Progenitor cell of endocrine pancreas (in vitro differentiated cells): Measurements from ENCODE around the gene DEFB132. TPM values are rescaled to one million over a fixed set of nuclear protein-coding genes. Genes with fewer than 3 reads are reported as not detected.

Experiments used
- DNase-seq: peaks from one replicate; pipeline ENCODE4 v3.0.0; 2021; ENCODE audit warnings: low spot score; ENCODE audit not compliant: unreplicated experiment
- H3K27ac Mint-ChIP-seq: 2 replicates; pipeline ENCODE4 v1.8.0; 2021; ENCODE audit warnings: mild to moderate bottlenecking, moderate library complexity, mixed read lengths
- H3K27me3 Mint-ChIP-seq: 2 replicates; pipeline ENCODE4 v1.8.0; 2021; ENCODE audit warnings: mixed read lengths
- H3K36me3 Mint-ChIP-seq: 2 replicates; pipeline ENCODE4 v1.8.0; 2022; ENCODE audit warnings: mixed read lengths; ENCODE audit not compliant: insufficient read depth
- H3K4me1 Mint-ChIP-seq: 2 replicates; pipeline ENCODE4 v1.8.0; 2021; ENCODE audit warnings: low read depth, mixed read lengths
- H3K4me3 Mint-ChIP-seq: 2 replicates; pipeline ENCODE4 v1.8.0; 2021; ENCODE audit warnings: low read depth, mild to moderate bottlenecking, moderate library complexity, mixed read lengths
- H3K9me3 Mint-ChIP-seq: 2 replicates; pipeline ENCODE4 v1.8.0; 2021; ENCODE audit warnings: low read depth, mixed read lengths
- total RNA-seq: library from RNA; stranded (reverse); gene quantifications from 2 replicates; pipeline ENCODE4 v1.2.1, GENCODE V29; 2021
- TF ChIP-seq, protein P1 (sequence below): fragments of 200-600 bp; sonication (generic); IDR thresholded peaks from one replicate; pipeline ENCODE4 v1.5.0; 2021; ENCODE audit warnings: antibody characterized with exemption, mild to moderate bottlenecking; ENCODE audit not compliant: unreplicated experiment

The DEFB132 gene
- total RNA-seq, 1 donor from 2014 or later, result not detected

GRCh38 chr20:297925-298775 is 40.6 kb downstream of the DEFB132 start:
- H3K27ac Mint-ChIP-seq, result peak overlapping the region; percentile 97
- peak overlapping the region; percentile 96 for H3K4me3 Mint-ChIP-seq
- peaks cover 4% of the 10 kb centered on the region for H3K36me3 Mint-ChIP-seq
- H3K27me3 Mint-ChIP-seq, result peaks cover 4% of the 10 kb centered on the region
- peaks cover 26% of the 10 kb centered on the region for H3K4me1 Mint-ChIP-seq
- DNase-seq, result peak; percentile 19
- H3K9me3 Mint-ChIP-seq, result no peaks in the 10 kb centered on the region
- TF ChIP-seq, protein P1, sequence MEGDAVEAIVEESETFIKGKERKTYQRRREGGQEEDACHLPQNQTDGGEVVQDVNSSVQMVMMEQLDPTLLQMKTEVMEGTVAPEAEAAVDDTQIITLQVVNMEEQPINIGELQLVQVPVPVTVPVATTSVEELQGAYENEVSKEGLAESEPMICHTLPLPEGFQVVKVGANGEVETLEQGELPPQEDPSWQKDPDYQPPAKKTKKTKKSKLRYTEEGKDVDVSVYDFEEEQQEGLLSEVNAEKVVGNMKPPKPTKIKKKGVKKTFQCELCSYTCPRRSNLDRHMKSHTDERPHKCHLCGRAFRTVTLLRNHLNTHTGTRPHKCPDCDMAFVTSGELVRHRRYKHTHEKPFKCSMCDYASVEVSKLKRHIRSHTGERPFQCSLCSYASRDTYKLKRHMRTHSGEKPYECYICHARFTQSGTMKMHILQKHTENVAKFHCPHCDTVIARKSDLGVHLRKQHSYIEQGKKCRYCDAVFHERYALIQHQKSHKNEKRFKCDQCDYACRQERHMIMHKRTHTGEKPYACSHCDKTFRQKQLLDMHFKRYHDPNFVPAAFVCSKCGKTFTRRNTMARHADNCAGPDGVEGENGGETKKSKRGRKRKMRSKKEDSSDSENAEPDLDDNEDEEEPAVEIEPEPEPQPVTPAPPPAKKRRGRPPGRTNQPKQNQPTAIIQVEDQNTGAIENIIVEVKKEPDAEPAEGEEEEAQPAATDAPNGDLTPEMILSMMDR, result no peak

DNA sequence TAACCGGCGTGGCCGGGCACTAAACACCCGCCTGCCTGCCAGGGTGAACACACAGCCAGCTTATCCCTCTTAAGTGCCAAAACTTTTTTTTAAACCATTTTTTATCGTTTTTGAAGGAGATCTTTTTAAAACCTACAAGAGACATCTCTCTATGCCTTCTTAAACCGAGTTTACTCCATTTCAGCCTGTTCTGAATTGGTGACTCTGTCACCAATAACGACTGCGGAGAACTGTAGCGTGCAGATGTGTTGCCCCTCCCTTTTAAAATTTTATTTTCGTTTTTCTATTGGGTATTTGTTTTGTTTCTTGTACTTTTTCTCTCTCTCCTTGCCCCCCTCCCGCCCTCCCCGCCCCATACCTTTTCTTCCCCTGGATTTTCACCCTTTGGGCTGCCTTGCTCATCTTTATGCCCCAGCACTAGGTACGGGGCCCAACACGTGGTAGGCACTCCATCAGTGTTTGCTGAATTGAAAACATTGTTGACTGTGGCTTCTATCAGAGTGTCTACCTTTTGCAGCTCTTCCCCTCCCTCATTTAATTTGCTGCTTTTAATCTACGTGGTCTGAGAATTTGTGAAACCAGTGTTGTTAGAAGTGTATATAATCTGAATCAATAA is 41.4 kb downstream of the DEFB132 start:
- no peak for DNase-seq
- H3K36me3 Mint-ChIP-seq, result peaks cover 4% of the 10 kb centered on the region
- H3K4me1 Mint-ChIP-seq, result peaks cover 26% of the 10 kb centered on the region
- peaks cover 4% of the 10 kb centered on the region for H3K27me3 Mint-ChIP-seq
- TF ChIP-seq, protein P1, result no peak
- H3K27ac Mint-ChIP-seq, result peak overlapping the region; percentile 97
- H3K4me3 Mint-ChIP-seq, result peak overlapping the region; percentile 90
- no peaks in the 10 kb centered on the region for H3K9me3 Mint-ChIP-seq

GRCh38 chr20:300345-300990 is 42.9 kb downstream of the DEFB132 start:
- H3K4me1 Mint-ChIP-seq, result peaks cover 26% of the 10 kb centered on the region
- peaks cover 4% of the 10 kb centered on the region for H3K27me3 Mint-ChIP-seq
- no peaks in the 10 kb centered on the region for H3K9me3 Mint-ChIP-seq
- no peak for DNase-seq
- H3K27ac Mint-ChIP-seq, result peak overlapping the region; percentile 68
- TF ChIP-seq, protein P1, result no peak
- H3K36me3 Mint-ChIP-seq, result peaks cover 4% of the 10 kb centered on the region
- H3K4me3 Mint-ChIP-seq, result peak overlapping the region; percentile 58

- H3K4me3 Mint-ChIP-seq, result no peak overlapping the region
- H3K36me3 Mint-ChIP-seq, result peaks cover 4% of the 10 kb centered on the region
- H3K27ac Mint-ChIP-seq, result no peak overlapping the region
- H3K4me1 Mint-ChIP-seq, result peaks cover 22% of the 10 kb centered on the region
- TF ChIP-seq, protein P1, result no peak
- DNase-seq, result no peak
- H3K27me3 Mint-ChIP-seq, result no peaks in the 10 kb centered on the region
- no peaks in the 10 kb centered on the region for H3K9me3 Mint-ChIP-seq
Measured at GRCh38 chr20:301886-302848, 44.6 kb downstream of the DEFB132 start.
